Retinal pigment epithelial cell (primary cell): ENCODE data around the gene TBC1D8.
A peak's percentile ranks its signal among the peaks of the same experiment; 100 is the strongest.

ENCODE experiments used
- DNase-seq: peaks from one replicate; pipeline ENCODE4 v3.0.0-alpha.2; 2010; ENCODE audit warnings: low read depth
- H3K4me3 ChIP-seq: 2 replicates; pipeline ENCODE4 v1.5.1; 2011; ENCODE audit warnings: mild to moderate bottlenecking, low read length, control low read depth, moderate library complexity
- CTCF ChIP-seq: conservative IDR thresholded peaks from 2 replicates; pipeline ENCODE4 v1.5.1; 2011; ENCODE audit warnings: low read depth, low read length, control low read depth, inconsistent platforms

Gene TBC1D8

GRCh38 chr2:101135412-101136296 lies 15.5 kb downstream of the TBC1D8 start:
- TF ChIP-seq CTCF: no peak
- no peak for DNase-seq
- H3K4me3 ChIP-seq: no peak overlapping the region

- no peak for DNase-seq
- no peak for TF ChIP-seq CTCF
- H3K4me3 ChIP-seq: no peak overlapping the region
Observed at GRCh38 chr2:101133492-101134100, 17.6 kb downstream of the TBC1D8 start.

- H3K4me3 ChIP-seq: no peak overlapping the region
- no peak for TF ChIP-seq CTCF
- no peak for DNase-seq
Observed at GRCh38 chr2:101132202-101132601, 19.0 kb downstream of the TBC1D8 start.

GRCh38 chr2:101130081-101130480 lies 21.1 kb downstream of the TBC1D8 start:
- no peak overlapping the region for H3K4me3 ChIP-seq
- no peak for TF ChIP-seq CTCF
- DNase-seq: no peak

- no peak for TF ChIP-seq CTCF
- DNase-seq: no peak
- no peak overlapping the region for H3K4me3 ChIP-seq
Observed at GRCh38 chr2:101127319-101128056, 23.7 kb downstream of the TBC1D8 start.

GRCh38 chr2:101125808-101126207 lies 25.4 kb downstream of the TBC1D8 start:
- H3K4me3 ChIP-seq: no peak overlapping the region
- TF ChIP-seq CTCF: no peak
- no peak for DNase-seq

- H3K4me3 ChIP-seq: no peak overlapping the region
- DNase-seq: peak; percentile 28
- TF ChIP-seq CTCF: no peak
Observed at GRCh38 chr2:101125374-101125773, 25.8 kb downstream of the TBC1D8 start.
